Stimulated activated CD4-positive, alpha-beta T cell treated with anti-CD3 and anti-CD28 coated beads, TNF-alpha, amount 100 ng/mL, for 48 hours (primary cell): ENCODE results near the gene PNCK.
"Not testable (repeated sequence)": the region's sequence is repeated elsewhere in the genome, so short reads cannot be mapped to it uniquely, and the experiment has no call there.

Experiments used
- DNase-seq, 3 donors: peaks; one replicate each; pipeline ENCODE4 v3.0.0-alpha.2; 2020; ENCODE audit warnings: low read depth in 3 of 3

Gene PNCK

DNA sequence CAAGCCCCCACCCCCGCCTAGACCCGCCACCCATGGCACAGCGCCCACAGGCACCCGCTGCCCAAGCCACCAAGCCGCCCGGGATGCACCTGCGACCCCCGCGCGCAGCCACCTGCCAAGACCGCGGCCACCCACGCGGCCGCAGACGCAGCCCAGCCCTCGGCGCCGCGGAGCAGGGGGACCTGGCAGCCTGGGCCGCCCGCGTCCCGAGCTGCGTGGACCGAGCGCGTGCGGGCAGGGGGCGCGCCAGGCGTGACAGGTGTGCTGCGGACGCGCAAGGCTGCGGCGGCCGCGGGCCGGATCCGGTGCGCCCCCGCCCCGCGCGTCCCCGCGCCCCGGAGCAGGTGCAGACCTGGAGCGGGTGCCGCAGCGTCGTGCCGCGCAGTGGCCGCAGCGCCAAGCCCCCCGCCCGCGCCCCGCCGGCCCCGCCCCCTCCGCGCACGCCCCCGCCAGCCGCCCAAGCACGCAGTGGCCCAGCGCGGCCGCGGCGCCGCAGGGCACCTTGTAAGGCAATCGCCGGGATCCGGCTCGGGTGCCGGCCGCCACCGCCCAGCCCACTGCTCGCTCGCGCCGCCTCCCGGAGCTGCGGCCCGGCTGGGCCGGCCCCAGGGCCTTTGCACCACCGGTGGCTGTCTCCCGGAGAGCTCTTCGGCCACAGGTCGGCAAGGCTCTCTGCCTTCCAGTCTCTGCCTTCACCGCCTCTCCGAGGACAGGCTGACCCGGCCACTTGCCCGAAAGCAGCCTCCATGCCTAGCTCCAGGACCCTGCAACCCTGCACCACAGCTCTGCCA is at the start of gene PNCK:
TSS of gene PNCK (minus strand) at position 386 of the 791 bp plus-strand sequence. CDS start 737 bp downstream, outside the sequence.
- no peak for DNase-seq

DNA sequence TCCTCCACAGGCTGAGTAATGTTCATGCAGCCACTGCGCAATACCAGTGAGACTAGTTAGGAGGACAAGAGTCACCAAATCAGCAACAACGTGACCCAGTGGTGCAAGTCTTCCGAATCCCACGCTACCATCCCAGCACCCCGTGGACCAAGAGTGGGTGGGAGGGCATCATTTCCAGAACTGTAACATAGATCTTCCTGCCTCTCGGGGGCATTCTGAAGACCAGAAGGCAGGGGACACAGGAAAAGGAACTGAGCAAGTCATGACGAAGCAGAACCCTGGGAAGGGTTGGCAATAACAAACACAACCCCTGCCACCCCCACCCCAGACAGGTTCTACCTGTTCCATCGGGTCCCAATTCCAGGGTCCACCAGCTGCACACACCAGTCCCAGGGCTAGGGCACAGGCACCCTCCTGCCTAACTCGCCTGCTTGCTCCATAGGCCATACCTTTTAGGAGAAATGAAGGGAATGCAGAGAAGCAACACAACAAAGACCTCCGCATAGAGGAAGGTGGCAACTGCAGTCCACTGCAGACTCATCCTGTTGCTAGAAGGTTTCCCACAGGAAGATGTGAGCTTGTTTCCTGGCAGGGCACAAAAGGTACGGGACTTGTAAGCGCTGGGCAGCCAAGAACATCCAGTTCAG is 49.2 kb upstream of the PNCK start:
- no peak for DNase-seq

DNA sequence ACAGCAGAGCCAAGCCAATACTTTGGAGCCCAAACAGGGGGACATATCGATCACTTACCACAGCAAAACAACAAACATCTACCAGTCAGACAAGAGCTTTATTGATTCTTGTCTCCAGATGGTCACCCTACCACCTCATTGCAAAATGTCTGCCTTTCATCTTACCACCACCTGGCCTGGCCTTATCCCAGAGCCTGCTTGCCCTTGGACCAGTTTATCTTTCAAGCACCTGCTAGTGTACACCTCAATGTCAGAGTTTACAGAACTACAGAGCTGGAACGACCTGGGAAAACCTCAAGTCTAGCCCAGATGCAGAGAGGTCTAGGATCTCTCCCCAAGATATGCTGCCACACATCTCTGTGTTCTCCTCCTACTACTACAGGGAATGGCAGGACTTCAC is 46.1 kb upstream of the PNCK start:
- DNase-seq, result no peak

DNA sequence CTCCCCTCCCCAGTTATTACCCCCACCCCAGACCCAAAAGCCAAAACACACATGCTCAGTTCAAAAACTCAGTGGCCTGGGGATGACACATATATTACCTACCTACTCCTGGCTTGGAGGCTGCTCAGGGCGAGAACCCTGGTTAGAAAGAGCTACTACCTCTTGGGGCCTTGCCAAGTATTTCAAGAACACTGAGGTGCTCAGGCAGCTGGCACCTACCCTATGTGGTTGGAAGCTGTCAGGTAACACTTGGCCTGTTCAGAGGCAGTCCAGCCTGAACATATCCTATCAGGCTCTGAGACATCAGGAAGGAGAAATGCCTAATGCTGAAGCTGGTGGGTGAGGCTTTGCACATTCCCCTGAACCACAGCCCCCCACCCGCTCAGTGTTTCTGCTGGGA is 45.6 kb upstream of the PNCK start:
- no peak for DNase-seq

DNA sequence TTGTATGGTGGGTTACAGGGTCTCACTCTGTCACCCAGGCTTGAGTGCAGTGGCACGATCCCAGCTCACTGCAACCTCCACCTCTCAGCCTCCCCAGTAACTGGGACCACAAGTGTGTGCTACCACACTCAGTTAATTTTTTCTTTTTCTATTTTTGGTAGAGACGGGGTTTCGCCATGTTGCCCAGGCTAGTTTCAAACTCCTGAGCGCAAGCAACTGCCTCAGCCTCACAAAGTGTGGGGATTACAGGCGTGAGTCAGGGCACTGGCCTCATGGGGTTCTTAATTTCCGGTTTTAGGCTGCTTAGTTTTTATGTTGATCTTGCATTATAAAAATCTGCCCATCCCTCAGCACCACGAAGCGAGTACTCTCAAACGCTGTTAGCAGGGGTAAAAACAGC is 43.8 kb upstream of the PNCK start:
- DNase-seq, result no peak

DNA sequence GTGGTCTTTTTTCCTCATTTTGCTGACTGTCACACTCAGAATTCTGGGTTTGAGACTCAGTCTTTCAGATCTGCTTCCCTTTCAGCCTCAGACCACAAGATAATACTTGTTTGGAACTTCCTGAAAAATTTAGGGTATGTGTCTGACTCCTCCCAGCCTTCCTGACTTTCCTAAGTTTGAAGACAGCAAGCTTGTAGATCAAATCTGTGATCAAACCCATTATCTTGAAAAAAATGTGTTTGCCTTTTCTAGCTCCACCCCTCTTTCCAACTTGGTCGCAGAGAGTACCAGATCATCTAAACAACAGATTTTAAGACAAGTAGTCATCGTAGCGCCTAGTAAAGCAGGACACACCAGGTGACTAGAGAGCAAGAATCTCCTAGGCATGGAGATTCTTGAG is 40.6 kb upstream of the PNCK start:
- no peak for DNase-seq

DNA sequence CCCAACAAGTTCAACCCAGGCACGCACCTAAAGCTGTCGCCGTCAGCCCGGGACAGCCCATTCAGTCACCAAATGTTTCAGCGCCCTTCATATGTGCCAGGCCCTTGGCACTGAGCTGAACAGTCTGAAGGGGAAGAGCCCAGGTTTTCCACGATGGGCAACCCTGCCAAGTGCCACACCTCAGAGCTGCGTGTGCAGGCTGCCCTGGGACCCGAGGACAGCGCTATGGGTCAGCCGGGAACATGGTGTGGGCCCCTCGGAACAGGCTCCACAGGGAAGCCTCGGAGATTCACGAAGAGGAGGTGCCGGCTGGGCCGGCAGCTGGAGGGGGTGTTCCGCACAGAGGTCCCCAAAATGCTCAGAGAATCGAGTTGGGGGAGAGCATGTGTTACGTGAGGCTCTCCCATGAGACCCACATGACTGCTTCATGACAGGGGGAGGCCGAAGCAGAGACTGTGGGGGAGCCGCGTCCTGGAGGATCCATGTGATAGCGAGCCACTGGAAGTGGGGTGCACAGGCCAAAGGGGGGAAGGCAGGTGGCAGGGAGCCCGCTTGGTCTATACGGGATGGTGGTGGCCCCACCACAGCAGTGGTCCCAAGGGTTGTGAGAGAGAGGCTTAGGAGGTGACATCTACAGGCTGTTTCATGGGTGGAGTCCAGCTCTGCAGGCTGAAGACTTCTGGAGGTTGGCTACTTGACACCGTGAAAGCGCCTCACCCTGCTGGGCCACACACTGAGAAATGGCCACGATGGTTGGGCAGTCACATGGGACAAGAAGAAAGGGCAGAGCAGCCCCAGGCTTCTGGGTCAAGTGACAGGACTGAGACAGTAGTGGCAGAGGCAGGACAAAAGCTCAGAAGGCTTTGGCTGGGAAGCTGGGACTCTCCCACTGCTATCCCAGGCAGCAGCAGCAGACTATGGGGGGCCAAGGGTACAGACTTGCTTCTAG is 36.4 kb upstream of the PNCK start:
- no peak for DNase-seq

DNA sequence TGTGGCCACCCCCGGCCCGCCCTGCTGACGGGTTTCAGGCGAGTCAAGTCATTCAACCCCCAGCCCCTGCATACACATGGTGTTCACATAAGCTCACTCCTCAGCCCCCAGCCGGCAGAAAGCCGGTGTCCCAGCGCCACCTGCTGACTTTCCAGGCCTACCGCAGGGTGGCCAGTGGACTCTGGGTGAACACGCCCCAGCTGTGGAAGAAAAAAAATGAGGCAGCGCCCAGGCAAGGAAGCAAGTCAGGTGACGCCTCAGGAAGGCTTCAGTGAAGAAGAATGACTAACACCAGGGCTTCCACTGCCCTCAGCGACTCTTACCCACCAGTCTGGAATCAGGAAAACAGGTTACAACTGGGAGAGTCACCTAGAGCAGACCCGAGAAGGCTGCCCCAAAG is 34.8 kb upstream of the PNCK start:
- DNase-seq, result peak in 1 of 3 donors; percentile 28

DNA sequence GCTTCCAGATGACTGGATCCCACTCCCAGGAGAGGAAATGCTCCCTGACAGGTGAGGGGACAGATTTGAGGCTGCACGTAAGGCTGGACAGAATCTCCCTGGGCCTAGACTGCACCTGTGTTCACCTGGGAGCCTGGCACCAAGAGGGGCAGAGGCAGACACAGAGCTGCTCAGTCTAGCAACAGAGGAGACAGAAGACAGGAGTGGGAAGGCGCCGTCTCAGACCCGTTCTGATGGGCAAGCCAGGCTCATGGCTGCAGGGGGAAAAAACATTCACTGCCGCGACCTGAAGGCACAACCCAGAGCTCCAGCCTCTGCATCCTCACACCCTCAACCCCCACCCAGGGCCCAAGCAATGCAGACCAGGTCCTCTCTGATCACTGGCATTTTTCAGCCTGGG is 33.8 kb upstream of the PNCK start:
- DNase-seq, result no peak

DNA sequence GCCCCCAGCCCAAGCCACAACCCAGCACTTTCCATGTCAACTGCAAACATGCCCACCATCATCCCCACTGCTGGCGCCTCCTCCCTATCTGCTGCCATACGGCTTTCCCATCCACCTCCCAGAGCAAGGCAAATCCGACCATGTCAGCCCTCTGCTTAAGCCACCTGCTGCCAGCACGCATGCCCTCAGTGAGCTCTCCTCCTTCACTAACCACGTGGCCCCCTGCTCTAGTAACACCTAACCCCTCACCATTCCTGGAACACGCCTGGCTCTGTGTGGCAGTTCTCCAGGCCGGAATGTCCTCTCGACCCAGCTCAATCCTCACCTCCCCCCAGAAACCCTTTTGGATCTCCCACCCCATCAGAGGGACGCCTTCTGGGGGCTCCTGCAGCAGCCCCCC is 33.2 kb upstream of the PNCK start:
- DNase-seq, result no peak

DNA sequence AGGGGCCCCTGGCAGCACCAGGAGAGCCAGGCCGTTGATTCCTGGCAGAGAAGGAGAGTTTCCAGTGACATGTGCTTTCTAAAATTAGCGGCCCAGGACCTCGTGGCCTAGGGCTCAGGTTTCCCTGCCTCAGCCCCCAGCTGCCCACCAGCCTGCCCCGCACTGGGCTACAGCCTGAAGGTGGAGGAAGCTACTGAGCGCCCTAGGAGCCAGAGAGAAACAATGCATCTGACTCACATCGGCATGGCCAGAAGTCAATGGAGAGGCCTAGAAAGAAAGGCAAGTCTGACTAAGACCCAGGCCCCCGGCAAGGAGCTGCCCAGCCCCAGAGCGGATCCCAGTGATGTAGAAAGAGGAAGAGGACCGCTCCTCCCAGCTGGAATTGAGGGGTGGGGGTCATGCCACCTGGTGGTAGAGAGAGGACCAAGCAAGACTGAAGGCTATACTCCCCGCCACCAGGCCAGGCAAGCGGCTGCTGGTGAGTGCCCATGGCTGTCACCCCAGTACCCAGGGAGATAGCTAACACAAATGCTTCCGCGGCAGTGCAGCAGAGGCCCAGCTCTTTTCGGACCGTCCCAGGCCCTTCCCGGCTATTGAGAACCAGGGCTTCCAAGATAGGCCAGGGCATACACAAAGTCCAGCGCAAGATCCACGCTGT is 31.9 kb upstream of the PNCK start:
- not testable (repeated sequence) for DNase-seq

DNA sequence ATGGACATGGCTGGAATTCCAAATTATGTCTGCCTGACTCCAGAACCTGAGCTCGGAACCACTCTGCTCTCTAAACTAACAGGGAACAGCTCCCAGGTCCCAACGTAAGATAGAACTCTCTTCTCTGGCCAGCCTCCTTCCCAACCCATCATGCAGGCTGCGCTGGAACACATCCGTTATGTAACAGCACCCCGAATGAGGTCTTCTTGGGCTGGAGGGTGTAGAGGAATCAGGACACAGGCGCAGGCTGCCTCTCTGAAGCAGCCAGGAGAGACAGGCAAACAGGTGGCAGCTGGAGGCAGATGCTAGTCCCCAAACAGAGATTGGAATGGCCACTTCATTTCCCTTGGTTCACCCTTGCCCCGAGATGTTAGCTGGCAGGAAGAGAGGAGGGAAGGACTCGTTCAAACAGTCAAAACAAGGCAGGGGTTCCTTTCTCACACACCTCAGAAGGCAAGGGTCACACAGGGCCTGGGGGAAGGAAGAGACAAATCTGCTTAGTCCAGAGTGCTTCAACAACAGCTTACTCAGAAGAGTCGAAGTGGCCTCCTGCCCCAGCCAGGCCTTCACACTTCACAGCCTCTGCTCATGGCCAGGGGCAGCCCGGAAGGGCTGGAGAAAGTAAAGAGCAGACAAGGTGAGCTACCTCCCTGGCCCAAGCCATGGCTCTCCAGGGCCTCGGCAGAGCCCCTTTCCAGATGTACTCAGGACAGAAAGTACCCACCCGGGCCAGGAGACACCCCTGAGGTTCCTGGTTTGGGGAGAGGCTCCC is 31.2 kb upstream of the PNCK start:
- not testable (repeated sequence) for DNase-seq

DNA sequence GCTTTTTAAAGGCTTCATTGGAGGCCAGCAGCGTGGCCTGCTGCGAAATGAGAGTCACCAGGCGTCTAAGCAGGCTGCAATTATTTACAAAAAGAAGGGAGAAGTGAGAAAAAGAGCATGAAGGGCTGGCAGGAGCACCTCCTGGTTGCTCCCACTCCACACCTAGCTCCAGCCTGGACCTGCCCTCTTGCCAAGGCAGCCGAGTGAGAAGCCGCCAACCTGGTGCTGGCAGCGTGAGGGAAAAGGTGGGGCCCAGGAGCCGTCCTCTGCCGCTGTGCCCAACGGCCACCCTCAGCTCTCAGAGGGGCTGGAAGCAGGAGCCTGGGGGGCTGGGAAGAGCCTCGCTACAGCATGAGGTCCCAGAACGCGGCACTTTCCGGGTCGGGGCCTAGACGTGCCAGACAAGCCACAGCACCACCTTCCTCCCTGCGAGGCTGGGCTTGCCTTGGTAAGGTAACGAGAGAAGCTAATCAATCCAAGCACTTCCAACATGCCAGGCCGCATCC is 30.5 kb upstream of the PNCK start:
- DNase-seq, result no peak

DNA sequence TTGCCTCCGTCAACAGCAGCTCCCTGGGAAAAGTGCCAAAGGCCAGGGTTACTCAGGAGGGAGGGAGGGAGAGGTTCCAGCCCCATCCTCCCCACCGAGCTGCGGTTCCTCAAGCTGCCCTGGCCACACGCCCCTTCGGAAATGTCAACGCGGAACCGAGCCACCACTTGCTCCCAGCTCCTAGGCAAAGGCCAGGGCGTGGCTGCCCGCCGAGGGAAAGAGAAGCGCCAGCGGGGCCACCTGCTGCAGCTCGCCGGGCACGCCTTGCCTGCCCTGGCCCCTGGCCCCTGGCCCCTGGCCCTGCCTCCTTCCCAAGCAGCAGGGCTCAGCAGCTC is 29.4 kb upstream of the PNCK start:
- DNase-seq, result no peak

DNA sequence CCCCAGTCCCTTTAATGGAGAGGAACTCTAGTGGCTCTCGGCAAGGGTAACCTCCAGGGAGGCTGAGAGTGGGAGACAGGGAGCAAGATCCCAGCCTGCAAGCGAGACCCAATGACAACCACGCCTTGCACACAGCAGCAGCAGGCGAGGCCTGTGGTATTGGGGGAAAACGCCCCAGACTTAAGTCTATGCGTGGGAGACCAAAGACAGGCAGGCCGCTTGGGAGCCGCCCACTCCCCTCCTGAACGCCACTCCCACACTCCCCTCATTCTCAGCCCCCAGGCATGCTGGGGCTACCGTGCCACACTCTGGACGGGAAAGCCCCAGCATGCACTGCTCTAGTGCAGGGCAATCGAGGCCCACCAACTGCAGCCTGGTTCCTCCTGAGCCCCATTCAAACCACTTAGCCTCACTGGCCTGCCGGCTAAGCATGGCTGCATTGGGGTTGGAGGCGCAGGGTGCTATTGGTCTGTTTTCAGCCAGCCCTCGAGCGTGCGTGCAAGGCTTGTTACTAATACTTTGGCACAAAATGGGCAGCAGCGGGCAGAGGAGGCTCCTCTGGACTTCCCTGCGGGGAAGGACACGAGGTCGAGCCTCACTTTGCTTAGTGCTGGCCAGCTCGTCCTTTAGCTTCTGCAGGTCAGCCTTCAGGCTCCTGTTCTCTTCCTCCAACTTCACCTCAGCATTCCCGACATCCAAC is 28.9 kb upstream of the PNCK start:
- no peak for DNase-seq

DNA sequence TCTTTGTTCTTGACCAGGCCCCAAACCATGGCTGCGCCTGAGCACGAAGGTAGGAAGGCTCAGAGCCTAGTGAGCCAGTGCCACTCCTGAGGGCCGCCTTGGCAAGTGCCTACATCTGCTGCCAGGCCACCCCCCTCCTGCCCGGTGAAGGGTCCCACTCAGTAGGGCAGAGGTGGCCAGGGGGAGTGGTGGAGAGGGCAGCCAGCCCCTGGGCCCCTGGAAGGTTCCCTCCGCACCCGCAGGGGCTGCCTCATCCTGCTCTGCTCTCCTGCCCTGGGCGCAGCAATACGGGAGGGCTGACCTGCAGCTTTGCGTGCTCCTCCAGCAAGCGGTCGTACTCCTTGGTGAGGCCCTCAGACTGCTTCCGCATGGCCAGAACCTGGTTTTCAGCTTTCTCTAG is 28.1 kb upstream of the PNCK start:
- DNase-seq, result no peak

DNA sequence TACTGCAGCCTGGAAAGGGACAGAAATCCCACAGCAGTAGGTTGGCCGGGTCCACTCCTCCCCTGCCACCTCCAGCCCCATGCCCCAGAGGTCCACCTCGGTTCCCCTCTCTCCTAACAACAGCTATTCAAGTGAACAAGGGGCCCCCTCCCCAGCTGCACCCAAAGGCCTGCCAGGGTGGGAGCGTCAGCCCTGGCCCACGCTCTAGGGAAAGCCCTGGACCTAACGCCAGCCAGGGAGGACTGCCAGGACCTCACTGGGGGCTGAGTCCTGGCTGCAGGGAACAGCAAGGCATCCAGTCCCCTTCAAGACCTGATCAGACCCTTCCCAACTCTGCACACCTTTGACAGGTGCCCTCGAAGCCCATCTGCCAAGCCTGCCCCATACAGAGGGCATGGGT is 27.4 kb upstream of the PNCK start:
- no peak for DNase-seq

DNA sequence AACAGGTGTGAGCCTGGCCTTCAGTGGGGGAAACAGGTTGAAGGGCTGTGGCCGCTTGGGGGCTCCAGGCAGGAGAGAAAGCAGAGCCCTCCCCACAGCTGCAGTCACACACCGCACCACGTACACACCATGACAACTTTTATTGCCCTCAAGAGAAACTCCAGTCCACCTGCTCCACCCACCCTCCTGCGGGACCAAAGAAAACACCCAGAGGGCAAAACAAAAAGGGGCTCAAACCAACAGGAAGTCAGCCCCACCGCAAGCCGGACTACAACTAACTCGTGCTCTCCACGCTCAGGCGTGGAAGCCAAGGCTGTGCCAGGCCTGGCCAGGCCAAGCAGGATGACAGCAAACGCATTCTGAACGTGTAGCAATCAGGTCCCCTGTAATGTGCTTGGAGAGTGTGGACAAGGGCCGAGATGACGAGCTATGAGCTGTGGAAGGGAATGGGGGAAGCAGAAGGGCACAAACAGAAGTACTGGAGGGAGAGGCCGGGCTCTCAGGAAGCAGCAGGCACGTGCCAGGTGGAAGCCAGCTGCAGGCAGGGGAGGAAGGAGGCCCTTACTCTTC is 26.8 kb upstream of the PNCK start:
- DNase-seq, result no peak

DNA sequence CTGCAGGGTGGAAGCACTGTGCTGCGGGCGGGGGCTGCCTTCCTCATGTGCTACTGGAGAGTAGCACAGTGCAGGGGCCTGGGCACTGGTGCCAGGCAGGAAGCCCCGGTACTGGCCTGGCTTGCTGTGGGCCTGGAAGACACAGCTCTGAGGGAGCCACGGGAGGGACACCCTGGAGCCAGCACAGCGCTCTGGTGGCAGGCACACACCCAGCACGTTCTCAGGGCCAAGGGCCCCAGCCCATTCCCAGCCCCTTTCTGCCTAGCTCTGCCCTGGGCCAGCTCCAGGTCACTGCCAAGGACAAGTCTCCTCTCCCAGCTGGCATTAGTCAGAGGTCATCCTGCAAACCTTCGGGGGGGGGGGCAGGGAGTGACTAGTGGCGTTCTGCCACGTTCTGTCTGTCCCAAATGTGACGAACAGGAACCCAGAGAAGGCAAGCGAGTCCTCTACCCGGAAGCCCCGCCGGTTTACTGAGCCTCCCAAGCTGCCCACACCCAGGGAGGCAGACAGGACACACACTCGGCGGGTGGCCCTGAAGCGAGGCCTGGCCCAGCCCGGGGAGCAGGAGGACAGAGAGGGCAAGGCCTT is 26.3 kb upstream of the PNCK start:
- DNase-seq, result not testable (repeated sequence)
